ENCODE measurements around the gene DSG4.

Gene DSG4

GRCh38 chr18:31396796-31397612 lies 20.4 kb downstream of the DSG4 start:
- H3K9me3 Mint-ChIP-seq = no peaks in the 10 kb centered on the region
- H3K4me1 Mint-ChIP-seq (ENCODE audit: low read depth) = no peaks in the 10 kb centered on the region
- no peaks in the 10 kb centered on the region for H3K27me3 Mint-ChIP-seq

GRCh38 chr18:31398191-31398590 lies 21.6 kb downstream of the DSG4 start:
- H3K27ac Mint-ChIP-seq = no peak overlapping the region
- H3K27me3 Mint-ChIP-seq = no peaks in the 10 kb centered on the region
- H3K9me3 Mint-ChIP-seq = no peaks in the 10 kb centered on the region
- H3K4me1 Mint-ChIP-seq (ENCODE audit: low read depth) = no peaks in the 10 kb centered on the region
- no peaks in the 10 kb centered on the region for H3K36me3 Mint-ChIP-seq (ENCODE audit: low read depth)
- H3K4me3 Mint-ChIP-seq = no peak overlapping the region

More at GRCh38 chr18:31396796-31397612, 20.4 kb downstream of the DSG4 start:
- no peak overlapping the region for H3K27ac Mint-ChIP-seq
- no peak overlapping the region for H3K4me3 Mint-ChIP-seq
- no peaks in the 10 kb centered on the region for H3K36me3 Mint-ChIP-seq (ENCODE audit: low read depth)

GRCh38 chr18:31399306-31400032 lies 22.9 kb downstream of the DSG4 start:
- H3K27ac Mint-ChIP-seq = no peak overlapping the region
- no peaks in the 10 kb centered on the region for H3K27me3 Mint-ChIP-seq
- H3K36me3 Mint-ChIP-seq (ENCODE audit: low read depth) = no peaks in the 10 kb centered on the region
- H3K4me3 Mint-ChIP-seq = no peak overlapping the region
- no peaks in the 10 kb centered on the region for H3K4me1 Mint-ChIP-seq (ENCODE audit: low read depth)
- H3K9me3 Mint-ChIP-seq = no peaks in the 10 kb centered on the region

- Mint-ChIP-seq H3K27me3 (no peaks in the 10 kb centered on the region), H3K4me3 (no peak overlapping the region), H3K36me3 (ENCODE audit: low read depth) (no peaks in the 10 kb centered on the region), H3K4me1 (ENCODE audit: low read depth) (no peaks in the 10 kb centered on the region), H3K9me3 (no peaks in the 10 kb centered on the region), H3K27ac (no peak overlapping the region)
These were observed 24.8 kb downstream of the DSG4 start for GRCh38 chr18:31401156-31402025.

- H3K36me3 Mint-ChIP-seq (ENCODE audit: low read depth) = no peaks in the 10 kb centered on the region
- no peak overlapping the region for H3K27ac Mint-ChIP-seq
- H3K4me1 Mint-ChIP-seq (ENCODE audit: low read depth) = no peaks in the 10 kb centered on the region
- H3K4me3 Mint-ChIP-seq = no peak overlapping the region
- H3K9me3 Mint-ChIP-seq = no peaks in the 10 kb centered on the region
- H3K27me3 Mint-ChIP-seq = no peaks in the 10 kb centered on the region
These were observed 25.4 kb downstream of the DSG4 start for GRCh38 chr18:31402026-31402373.

GRCh38 chr18:31403409-31403808 lies 26.8 kb downstream of the DSG4 start:
- H3K9me3 Mint-ChIP-seq = no peaks in the 10 kb centered on the region
- no peaks in the 10 kb centered on the region for H3K4me1 Mint-ChIP-seq (ENCODE audit: low read depth)
- H3K27me3 Mint-ChIP-seq = no peaks in the 10 kb centered on the region
- H3K27ac Mint-ChIP-seq = no peak overlapping the region
- H3K36me3 Mint-ChIP-seq (ENCODE audit: low read depth) = no peaks in the 10 kb centered on the region
- H3K4me3 Mint-ChIP-seq = no peak overlapping the region

- peaks cover 9% of the 10 kb centered on the region for H3K9me3 Mint-ChIP-seq
- H3K36me3 Mint-ChIP-seq (ENCODE audit: low read depth) = no peaks in the 10 kb centered on the region
- H3K27me3 Mint-ChIP-seq = no peaks in the 10 kb centered on the region
- H3K27ac Mint-ChIP-seq = no peak overlapping the region
- no peaks in the 10 kb centered on the region for H3K4me1 Mint-ChIP-seq (ENCODE audit: low read depth)
- no peak overlapping the region for H3K4me3 Mint-ChIP-seq
These were observed 31.1 kb downstream of the DSG4 start for GRCh38 chr18:31407649-31408048.

GRCh38 chr18:31409276-31409675 lies 32.7 kb downstream of the DSG4 start:
- no peaks in the 10 kb centered on the region for H3K4me1 Mint-ChIP-seq (ENCODE audit: low read depth)
- H3K27me3 Mint-ChIP-seq = no peaks in the 10 kb centered on the region
- no peak overlapping the region for H3K4me3 Mint-ChIP-seq
- no peaks in the 10 kb centered on the region for H3K36me3 Mint-ChIP-seq (ENCODE audit: low read depth)
- no peak overlapping the region for H3K27ac Mint-ChIP-seq
- peaks cover 9% of the 10 kb centered on the region for H3K9me3 Mint-ChIP-seq

GRCh38 chr18:31410716-31411483 lies 34.3 kb downstream of the DSG4 start:
- Mint-ChIP-seq H3K9me3 (peaks cover 9% of the 10 kb centered on the region), H3K36me3 (ENCODE audit: low read depth) (no peaks in the 10 kb centered on the region), H3K4me3 (no peak overlapping the region), H3K27ac (no peak overlapping the region), H3K27me3 (no peaks in the 10 kb centered on the region), H3K4me1 (ENCODE audit: low read depth) (no peaks in the 10 kb centered on the region)

- peaks cover 9% of the 10 kb centered on the region for H3K9me3 Mint-ChIP-seq
These were observed 36.6 kb downstream of the DSG4 start for GRCh38 chr18:31413137-31413536.

GRCh38 chr18:31417850-31418249 lies 41.3 kb downstream of the DSG4 start:
- H3K27me3 Mint-ChIP-seq = no peaks in the 10 kb centered on the region
- no peaks in the 10 kb centered on the region for H3K4me1 Mint-ChIP-seq (ENCODE audit: low read depth)
- H3K9me3 Mint-ChIP-seq = peaks cover 5% of the 10 kb centered on the region
- no peaks in the 10 kb centered on the region for H3K36me3 Mint-ChIP-seq (ENCODE audit: low read depth)
- no peak overlapping the region for H3K4me3 Mint-ChIP-seq
- no peak overlapping the region for H3K27ac Mint-ChIP-seq

More at GRCh38 chr18:31413137-31413536, 36.6 kb downstream of the DSG4 start:
- H3K4me1 Mint-ChIP-seq (ENCODE audit: low read depth) = no peaks in the 10 kb centered on the region
- H3K27me3 Mint-ChIP-seq = no peaks in the 10 kb centered on the region
- no peak overlapping the region for H3K4me3 Mint-ChIP-seq
- H3K36me3 Mint-ChIP-seq (ENCODE audit: low read depth) = no peaks in the 10 kb centered on the region
- H3K27ac Mint-ChIP-seq = no peak overlapping the region

- H3K27me3 Mint-ChIP-seq = no peaks in the 10 kb centered on the region
- no peaks in the 10 kb centered on the region for H3K36me3 Mint-ChIP-seq (ENCODE audit: low read depth)
- H3K4me3 Mint-ChIP-seq = no peak overlapping the region
- no peaks in the 10 kb centered on the region for H3K4me1 Mint-ChIP-seq (ENCODE audit: low read depth)
- no peak overlapping the region for H3K27ac Mint-ChIP-seq
- peaks cover 5% of the 10 kb centered on the region for H3K9me3 Mint-ChIP-seq
These were observed 42.9 kb downstream of the DSG4 start for GRCh38 chr18:31419457-31419932.

- Mint-ChIP-seq H3K27ac (no peak overlapping the region), H3K27me3 (no peaks in the 10 kb centered on the region), H3K4me3 (no peak overlapping the region), H3K4me1 (ENCODE audit: low read depth) (no peaks in the 10 kb centered on the region), H3K36me3 (ENCODE audit: low read depth) (no peaks in the 10 kb centered on the region), H3K9me3 (peaks cover 5% of the 10 kb centered on the region)
These were observed 43.5 kb downstream of the DSG4 start for GRCh38 chr18:31420032-31420431.

GRCh38 chr18:31420524-31420923 lies 43.9 kb downstream of the DSG4 start:
- no peak overlapping the region for H3K27ac Mint-ChIP-seq
- no peaks in the 10 kb centered on the region for H3K36me3 Mint-ChIP-seq (ENCODE audit: low read depth)
- no peaks in the 10 kb centered on the region for H3K4me1 Mint-ChIP-seq (ENCODE audit: low read depth)
- H3K27me3 Mint-ChIP-seq = no peaks in the 10 kb centered on the region
- no peak overlapping the region for H3K4me3 Mint-ChIP-seq
- H3K9me3 Mint-ChIP-seq = peaks cover 5% of the 10 kb centered on the region
